Mesothelial cell of epicardium (in vitro differentiated cells): ENCODE results near the gene DLG4. TPM values are rescaled to one million over a fixed set of nuclear protein-coding genes. Genes with fewer than 3 reads are reported as not detected.
A peak's percentile ranks its signal among the peaks of the same experiment; 100 is the strongest.
"Not testable (repeated sequence)": the region's sequence is repeated elsewhere in the genome, so short reads cannot be mapped to it uniquely, and the experiment has no call there.

Source experiments
- DNase-seq, 2 experiments: peaks; one replicate each; pipeline ENCODE4 v3.0.0; 2021; ENCODE audit warnings: low spot score in 2 of 2; ENCODE audit not compliant: unreplicated experiment in 2 of 2
- H3K27ac Mint-ChIP-seq: 2 replicates; pipeline ENCODE4 v1.8.0; 2021; ENCODE audit warnings: mixed read lengths
- H3K27me3 Mint-ChIP-seq: 2 replicates; pipeline ENCODE4 v1.8.0; 2021; ENCODE audit warnings: low read depth, mixed read lengths
- H3K36me3 Mint-ChIP-seq: 2 replicates; pipeline ENCODE4 v1.8.0; 2021; ENCODE audit warnings: mixed read lengths
- H3K4me1 Mint-ChIP-seq: 2 replicates; pipeline ENCODE4 v1.8.0; 2021; ENCODE audit warnings: mixed read lengths
- H3K4me3 Mint-ChIP-seq: 2 replicates; pipeline ENCODE4 v1.8.0; 2021; ENCODE audit warnings: mild to moderate bottlenecking, moderate library complexity, mixed read lengths
- H3K9me3 Mint-ChIP-seq: 2 replicates; pipeline ENCODE4 v1.8.0; 2021; ENCODE audit warnings: mixed read lengths
- CTCF ChIP-seq: fragments of 200-600 bp; sonication (generic); IDR thresholded peaks from one replicate; pipeline ENCODE4 v1.5.0; 2021; ENCODE audit warnings: antibody characterized with exemption; ENCODE audit not compliant: unreplicated experiment
- total RNA-seq: library from RNA; stranded (reverse); gene quantifications from 3 replicates; pipeline ENCODE4 v1.2.1, GENCODE V29; 2021

The DLG4 gene
- total RNA-seq, 1 donor from 2014 or later: 62.4 TPM

- TF ChIP-seq CTCF: no peak
- peaks cover 9% of the 10 kb centered on the region for H3K4me1 Mint-ChIP-seq
- H3K27ac Mint-ChIP-seq: no peak overlapping the region
- peaks cover 6% of the 10 kb centered on the region for H3K9me3 Mint-ChIP-seq
- no peaks in the 10 kb centered on the region for H3K27me3 Mint-ChIP-seq
- peak in 1 of 2 experiments; percentile 44 for DNase-seq
- no peak overlapping the region for H3K4me3 Mint-ChIP-seq
- H3K36me3 Mint-ChIP-seq: peaks cover 10% of the 10 kb centered on the region
These were observed 45.7 kb downstream of the DLG4 start for GRCh38 chr17:7173687-7174602.

GRCh38 chr17:7172522-7173191 lies 47.0 kb downstream of the DLG4 start:
- not testable (repeated sequence) for H3K4me1 Mint-ChIP-seq, H3K27me3 Mint-ChIP-seq, DNase-seq, H3K4me3 Mint-ChIP-seq, H3K27ac Mint-ChIP-seq, H3K9me3 Mint-ChIP-seq
- H3K36me3 Mint-ChIP-seq: peaks cover 10% of the 10 kb centered on the region

GRCh38 chr17:7169565-7169908 lies 50.1 kb downstream of the DLG4 start:
- DNase-seq, H3K9me3 Mint-ChIP-seq, H3K27me3 Mint-ChIP-seq, H3K4me1 Mint-ChIP-seq, H3K4me3 Mint-ChIP-seq, H3K27ac Mint-ChIP-seq: not testable (repeated sequence)
- peaks cover 10% of the 10 kb centered on the region for H3K36me3 Mint-ChIP-seq

GRCh38 chr17:7168841-7169564 lies 50.6 kb downstream of the DLG4 start:
- not testable (repeated sequence) for DNase-seq, H3K27me3 Mint-ChIP-seq, H3K4me3 Mint-ChIP-seq, H3K27ac Mint-ChIP-seq, H3K4me1 Mint-ChIP-seq, H3K9me3 Mint-ChIP-seq
- peaks cover 10% of the 10 kb centered on the region for H3K36me3 Mint-ChIP-seq

GRCh38 chr17:7167832-7168231 lies 51.8 kb downstream of the DLG4 start:
- Mint-ChIP-seq H3K4me1 (no peaks in the 10 kb centered on the region), H3K4me3 (no peak overlapping the region), H3K9me3 (peaks cover 6% of the 10 kb centered on the region), H3K27me3 (no peaks in the 10 kb centered on the region), H3K27ac (no peak overlapping the region), H3K36me3 (peaks cover 7% of the 10 kb centered on the region)
- TF ChIP-seq CTCF: no peak
- no peak for DNase-seq

GRCh38 chr17:7166873-7167272 lies 52.8 kb downstream of the DLG4 start:
- Mint-ChIP-seq H3K4me3 (no peak overlapping the region), H3K27ac (no peak overlapping the region), H3K36me3 (peaks cover 4% of the 10 kb centered on the region), H3K4me1 (no peaks in the 10 kb centered on the region), H3K27me3 (no peaks in the 10 kb centered on the region), H3K9me3 (peaks cover 6% of the 10 kb centered on the region)
- TF ChIP-seq CTCF: no peak
- DNase-seq: no peak

GRCh38 chr17:7159571-7159970 lies 60.1 kb downstream of the DLG4 start:
- H3K27me3 Mint-ChIP-seq: peaks cover 12% of the 10 kb centered on the region
- not testable (repeated sequence) for H3K36me3 Mint-ChIP-seq, DNase-seq, H3K4me1 Mint-ChIP-seq, H3K27ac Mint-ChIP-seq, H3K4me3 Mint-ChIP-seq, H3K9me3 Mint-ChIP-seq

GRCh38 chr17:7158424-7158823 lies 61.2 kb downstream of the DLG4 start:
- H3K4me3 Mint-ChIP-seq, H3K4me1 Mint-ChIP-seq, H3K27ac Mint-ChIP-seq, DNase-seq, H3K9me3 Mint-ChIP-seq, H3K36me3 Mint-ChIP-seq: not testable (repeated sequence)
- H3K27me3 Mint-ChIP-seq: peaks cover 18% of the 10 kb centered on the region
